KBM-7 (cell line): Measurements from ENCODE around the gene MFN2.

Experiments used
- DNase-seq: peaks from one replicate; pipeline ENCODE4 v3.0.0-alpha.2; 2015
- in situ Hi-C: fragments of 300-500 bp; cut with MboI; formaldehyde crosslinking; loops from 2 replicates; pipeline ENCODE4 v1.14.3; 2020; ENCODE audit warnings: low sequenced_read_pairs, low pct_unique_long_range_greater_than_20kb, mixed read lengths

MFN2 gene

GRCh38 chr1:12059226-12059625 is 79.0 kb downstream of the MFN2 start:
- no peak for DNase-seq
- in situ Hi-C loops = no loop called here

GRCh38 chr1:12059722-12060464 is 79.6 kb downstream of the MFN2 start:
- DNase-seq = no peak

GRCh38 chr1:12060500-12060899 is 80.3 kb downstream of the MFN2 start:
- no peak for DNase-seq
- in situ Hi-C loops = no loop called here

More at GRCh38 chr1:12059722-12060464, 79.6 kb downstream of the MFN2 start:
- in situ Hi-C loops = no loop called here
